Ovary (tissue), 9 donors: ENCODE measurements around the gene RIN3. TPM values are rescaled to one million over a fixed set of nuclear protein-coding genes. Genes with fewer than 3 reads are reported as not detected.

Source experiments
- DNase-seq, 5 donors: peaks; one replicate each; pipeline ENCODE4 v3.0.0-alpha.2; 2019 to 2020
- H3K27ac ChIP-seq, 2 donors: fragments of 200-600 bp; one replicate each; pipeline versions ENCODE4 v1.5.1 to v1.8.0; 2019 to 2022
- H3K27me3 ChIP-seq: fragments of 200-600 bp; one replicate; pipeline ENCODE4 v1.8.0; 2022
- H3K36me3 ChIP-seq: fragments of 200-600 bp; sonication (generic); one replicate; pipeline ENCODE4 v1.5.1; 2019
- H3K4me1 ChIP-seq: one replicate; pipeline ENCODE4 v1.8.1; 2013; ENCODE audit warnings: mild to moderate bottlenecking, moderate library complexity; ENCODE audit not compliant: insufficient read depth
- H3K4me3 ChIP-seq: fragments of 200-600 bp; sonication (generic); one replicate; pipeline ENCODE4 v1.5.1; 2017
- H3K9me3 ChIP-seq, 2 donors: fragments of 200-600 bp in 1 of 2; sonication (generic) in 1 of 2; one replicate each; pipeline versions ENCODE4 v1.5.1 to v1.8.1; 2013 to 2019; ENCODE audit warnings: mild to moderate bottlenecking in 1 of 2, moderate library complexity in 1 of 2
- CTCF ChIP-seq, 3 donors: fragments of 450-650 bp in 2 of 3; fragments of 200-600 bp in 1 of 3; IDR thresholded peaks; one replicate each; pipeline versions ENCODE4 v1.5.1 to v1.8.0; 2016 to 2022; ENCODE audit warnings: antibody characterized with exemption in 3 of 3, mild to moderate bottlenecking in 1 of 3
- EP300 ChIP-seq: sonication (generic); formaldehyde crosslinking; IDR thresholded peaks from one replicate; pipeline ENCODE4 v1.6.1; 2017; ENCODE audit warnings: antibody characterized with exemption
- POLR2A ChIP-seq: fragments of 450-650 bp; IDR thresholded peaks from one replicate; pipeline ENCODE4 v1.6.1; 2017; ENCODE audit warnings: antibody characterized with exemption, mild to moderate bottlenecking, moderate library complexity
- WGBS, 3 donors: extraction: QIAGEN DNeasy Blood & Tissue Kit in 1 of 3; methylation state at CpG; one replicate each; pipeline versions ENCODE4 v1.1.5 to v1.1.7; 2013 to 2017; 5-methylcytosine and 5-hydroxymethylcytosine counted together
- intact Hi-C, 4 donors: fragments of 100-400 bp; cut with DNase I; formaldehyde crosslinking; loops; one replicate each; pipeline versions ENCODE4 v1.11.0 to v1.15.1; 2022 to 2023
- polyA plus RNA-seq, 2 donors: library from polyadenylated mRNA; stranded (reverse); fragments of 200-250 nt in 1 of 2; fragments of 350-450 nt in 1 of 2; fragmentation: Illumina TruSeq in 1 of 2; extraction: RNeasy Lipid Tissue Mini Kit (QIAGEN cat#74804) in 1 of 2; gene quantifications; one replicate each; pipeline ENCODE4 v1.2.3, GENCODE V29; 2013 to 2014
- total RNA-seq, 7 donors: library from RNA; depleted of rRNA in 2 of 7; stranded (reverse); fragments of >200 nt in 2 of 7; fragmentation: NEBNext Ultra II Directional in 3 of 7; extraction: Animal tissue kit (Norgen Biotek cat#: 25700) in 3 of 7; gene quantifications; one replicate each; pipeline versions ENCODE4 v1.1.0 to v1.2.4, GENCODE V29; 2016 to 2023
- donor health status: DM: no; HTN: no; CAD: no; lungs with moderate emphysema.
- donor health status: DM: no; HTN: no; CAD: no.
- donor health status: Bipolar disorder and iron deficiency.
- donor health status: DM: yes; HTN: yes; CAD: no.
- donor health status: DM: no; HTN: no; CAD: no.
- donor health status: DM: yes; HTN: yes; CAD: no.

RIN3 gene
- total and polyA plus RNA-seq, 9 donors: 3.8 to 27.9 (median 13.9) TPM

DNA sequence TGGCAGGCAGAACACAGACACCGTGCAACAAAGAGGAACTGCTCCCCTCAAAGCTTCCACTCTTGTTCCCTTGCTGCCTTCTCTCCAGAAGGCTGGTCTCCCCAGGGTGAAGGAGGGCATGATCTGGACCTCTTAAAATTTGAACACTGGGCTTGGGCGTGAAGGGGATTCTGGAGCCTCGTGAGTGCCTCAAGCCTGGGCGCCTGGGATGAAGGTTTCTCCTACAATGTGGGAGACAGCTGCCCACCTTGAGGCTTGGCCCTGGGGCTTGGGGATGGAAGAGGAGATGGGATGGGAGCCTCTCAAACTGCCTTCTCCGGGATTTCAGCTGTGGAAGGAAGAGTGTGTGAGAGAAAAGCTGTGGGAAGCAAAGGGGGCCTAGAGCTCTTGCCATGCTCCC, 7.8 kb upstream of the RIN3 start:
- Histone ChIP-seq H3K27ac (no peak overlapping the region), H3K4me3 (no peak overlapping the region), H3K36me3 (no peaks in the 10 kb centered on the region), H3K27me3 (no peaks in the 10 kb centered on the region), H3K4me1 (no peaks in the 10 kb centered on the region), H3K9me3 (no peaks in the 10 kb centered on the region)
- WGBS, 3 donors: 89 to 96% (median 93%) methylated on average over 5 of the region's 5 CpGs
- intact Hi-C loops: no loop called here
- no peak for DNase-seq
- TF ChIP-seq POLR2A (no peak), EP300 (no peak), CTCF (IDR thresholded peaks at IDR 0.05) (no peak)

DNA sequence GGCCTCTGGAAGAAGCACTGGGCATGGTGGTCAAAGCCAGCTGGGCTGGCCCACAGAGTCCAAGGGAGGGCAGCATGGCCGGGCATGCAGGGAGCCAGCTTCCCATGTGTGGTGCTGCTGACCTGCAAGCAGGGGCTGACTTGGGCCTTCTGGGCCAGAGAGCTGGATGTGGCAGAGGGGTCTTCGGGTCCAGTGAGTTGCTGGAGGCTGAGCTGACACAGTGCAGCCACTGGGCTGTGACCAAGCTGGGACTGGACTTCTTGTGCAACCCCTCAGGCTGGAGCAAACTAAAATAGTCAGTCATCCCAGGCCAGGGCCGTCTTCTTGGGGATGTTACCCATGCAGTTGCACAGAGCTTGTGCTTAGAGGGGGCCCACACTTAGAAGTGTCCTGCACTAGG, 7.3 kb upstream of the RIN3 start:
- no peaks in the 10 kb centered on the region for H3K36me3 ChIP-seq
- H3K27ac ChIP-seq: no peak overlapping the region
- DNase-seq: no peak
- no peaks in the 10 kb centered on the region for H3K9me3 ChIP-seq
- H3K4me3 ChIP-seq: no peak overlapping the region
- TF ChIP-seq CTCF (IDR thresholded peaks at IDR 0.05) (no peak), EP300 (no peak), POLR2A (no peak)
- no peaks in the 10 kb centered on the region for H3K27me3 ChIP-seq
- no peaks in the 10 kb centered on the region for H3K4me1 ChIP-seq
- intact Hi-C loops: no loop called here
- WGBS, 3 donors: 82 to 90% (median 88%) methylated on average over 3 of the region's 3 CpGs

GRCh38 chr14:92507174-92507768, 6.3 kb upstream of the RIN3 start:
- Histone ChIP-seq H3K27ac (no peak overlapping the region), H3K9me3 (no peaks in the 10 kb centered on the region), H3K4me3 (no peak overlapping the region), H3K4me1 (no peaks in the 10 kb centered on the region), H3K27me3 (no peaks in the 10 kb centered on the region), H3K36me3 (no peaks in the 10 kb centered on the region)
- intact Hi-C loops: no loop called here
- 77 to 98% (median 89%) methylated on average over 4 of the region's 4 CpGs for WGBS, 3 donors
- DNase-seq: no peak
- TF ChIP-seq POLR2A: no peak
- TF ChIP-seq CTCF (IDR thresholded peaks at IDR 0.05): no peak
- TF ChIP-seq EP300: no peak

- intact Hi-C loops: no loop called here
Measured at GRCh38 chr14:92510972-92511371, 2.6 kb upstream of the RIN3 start.

More at GRCh38 chr14:92510972-92511371, 2.6 kb upstream of the RIN3 start:
- no peak for DNase-seq
- Histone ChIP-seq H3K4me3 (no peak overlapping the region), H3K27me3 (no peaks in the 10 kb centered on the region), H3K36me3 (no peaks in the 10 kb centered on the region), H3K27ac (no peak overlapping the region), H3K4me1 (peaks cover 7% of the 10 kb centered on the region), H3K9me3 (no peaks in the 10 kb centered on the region)
- WGBS, 3 donors: 88 to 100% (median 96%) methylated on average over 2 of the region's 2 CpGs
- TF ChIP-seq CTCF (IDR thresholded peaks at IDR 0.05) (no peak), EP300 (no peak), POLR2A (no peak)
